ENCODE data around the gene PANX1.

Gene PANX1

GRCh38 chr11:94185416-94186084 is 56.9 kb downstream of the PANX1 start:
- DNase-seq (ENCODE audit: low read depth) = peak; percentile 72

DNA sequence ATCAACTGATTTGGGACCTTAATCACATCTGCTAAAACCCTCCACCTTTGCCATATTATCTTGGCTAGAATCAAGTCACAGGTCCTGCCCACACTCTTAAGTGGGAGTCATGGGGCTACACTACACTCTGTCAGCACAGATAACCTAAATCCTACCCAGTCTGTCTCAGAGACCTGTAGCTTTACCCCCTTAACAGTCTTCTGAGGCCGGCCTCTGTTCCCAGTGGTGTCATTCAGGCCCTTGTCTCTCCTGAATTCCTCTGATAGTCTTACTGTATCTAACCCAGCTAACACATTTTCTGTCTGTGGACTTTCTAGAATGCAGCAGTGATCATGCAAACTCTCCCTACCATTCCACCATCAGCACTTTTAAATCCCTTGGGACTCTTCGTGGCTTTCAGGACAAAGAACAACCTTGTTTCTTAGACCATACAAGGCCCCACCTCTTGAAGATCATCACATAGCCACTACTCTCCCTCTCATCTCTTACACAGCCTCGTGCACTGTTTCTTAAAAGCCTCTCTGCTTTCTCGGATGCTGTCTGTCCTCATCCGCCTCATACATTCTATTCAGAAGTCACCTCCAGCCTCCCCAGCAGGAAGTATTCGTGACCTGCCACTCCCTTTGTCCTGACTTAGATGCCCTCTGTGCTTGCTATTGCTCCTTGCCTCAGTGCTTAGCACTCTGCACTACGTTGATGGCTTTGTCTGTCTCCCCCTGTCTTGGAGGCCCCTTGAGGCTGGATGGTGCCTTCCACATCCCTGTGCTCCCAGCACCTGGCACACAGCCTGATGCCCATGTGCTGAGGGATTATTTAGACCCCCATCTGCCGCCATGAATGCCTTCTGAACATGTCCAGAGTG is 57.9 kb downstream of the PANX1 start:
- DNase-seq (ENCODE audit: low read depth) = no peak

DNA sequence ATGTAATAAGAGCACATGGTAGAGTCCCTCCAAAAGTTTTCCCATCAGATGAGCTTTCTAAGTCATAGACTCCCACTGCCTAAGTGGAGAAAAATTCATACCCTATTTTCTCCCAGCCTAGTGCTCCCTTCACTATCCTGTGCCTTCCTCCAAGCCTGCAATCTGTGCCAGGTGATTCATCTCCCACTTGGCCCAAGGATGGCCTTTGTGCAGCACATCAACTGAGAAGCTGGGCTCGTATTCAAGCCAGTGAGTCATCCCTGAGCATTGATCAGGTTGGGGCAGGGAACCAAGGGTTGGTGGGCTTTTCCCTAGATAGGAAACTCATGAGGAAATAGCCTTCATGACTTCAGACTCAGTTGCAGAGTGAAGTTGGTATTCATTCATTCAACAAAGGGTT is 64.6 kb downstream of the PANX1 start:
- peak; percentile 66 for DNase-seq (ENCODE audit: low read depth)

- DNase-seq (ENCODE audit: low read depth) = no peak
These were observed 66.1 kb downstream of the PANX1 start for GRCh38 chr11:94194712-94195111.

GRCh38 chr11:94196363-94196762 is 67.7 kb downstream of the PANX1 start:
- peak; percentile 14 for DNase-seq (ENCODE audit: low read depth)

- no peak for DNase-seq (ENCODE audit: low read depth)
These were observed 70.1 kb downstream of the PANX1 start for GRCh38 chr11:94198718-94199117.

- DNase-seq (ENCODE audit: low read depth) = peak; percentile 17
These were observed 70.8 kb downstream of the PANX1 start for GRCh38 chr11:94199136-94200130.

DNA sequence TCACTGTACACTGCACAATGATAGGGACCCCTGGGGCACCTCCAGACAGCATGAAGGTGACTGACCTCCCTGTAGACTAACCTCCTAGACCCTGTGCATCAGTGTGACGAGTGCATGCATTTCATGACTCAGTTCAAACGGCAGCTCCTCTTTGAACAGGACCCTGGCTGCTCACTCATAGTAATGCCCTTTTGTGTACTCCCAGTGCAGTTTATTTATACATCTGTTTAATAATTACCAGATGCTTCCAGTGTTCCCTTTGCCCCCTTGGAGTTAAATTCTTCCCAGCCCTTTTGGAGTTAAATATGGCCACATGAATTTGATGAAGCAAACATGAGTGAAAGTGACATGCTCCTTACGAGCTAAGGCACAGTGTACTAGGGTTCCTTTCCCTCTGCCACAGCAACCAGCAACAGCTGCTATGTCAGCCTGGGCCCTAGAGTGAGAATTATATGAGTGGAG is 72.4 kb downstream of the PANX1 start:
- peak; percentile 33 for DNase-seq (ENCODE audit: low read depth)

DNA sequence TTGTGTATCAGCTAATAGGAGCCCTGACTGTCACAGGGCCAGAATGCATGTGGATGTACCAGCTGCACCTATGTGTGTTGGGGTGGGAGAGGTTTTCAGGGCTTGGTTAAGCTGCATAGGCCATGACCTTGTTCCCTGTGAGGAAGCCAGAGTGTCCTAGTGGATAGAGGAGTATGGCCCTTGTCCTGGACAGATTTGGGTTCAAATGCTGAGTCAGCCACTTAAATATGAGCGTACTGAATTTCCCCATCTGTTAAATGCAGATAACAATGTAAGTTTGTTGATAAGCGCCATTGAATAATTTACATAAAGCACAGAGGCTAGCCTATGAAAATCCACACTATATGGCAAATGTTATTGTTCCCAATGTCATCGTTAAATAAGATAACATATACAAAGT is 74.4 kb downstream of the PANX1 start:
- DNase-seq (ENCODE audit: low read depth) = no peak

- DNase-seq (ENCODE audit: low read depth) = no peak
These were observed 82.7 kb downstream of the PANX1 start for GRCh38 chr11:94211261-94211830.

DNA sequence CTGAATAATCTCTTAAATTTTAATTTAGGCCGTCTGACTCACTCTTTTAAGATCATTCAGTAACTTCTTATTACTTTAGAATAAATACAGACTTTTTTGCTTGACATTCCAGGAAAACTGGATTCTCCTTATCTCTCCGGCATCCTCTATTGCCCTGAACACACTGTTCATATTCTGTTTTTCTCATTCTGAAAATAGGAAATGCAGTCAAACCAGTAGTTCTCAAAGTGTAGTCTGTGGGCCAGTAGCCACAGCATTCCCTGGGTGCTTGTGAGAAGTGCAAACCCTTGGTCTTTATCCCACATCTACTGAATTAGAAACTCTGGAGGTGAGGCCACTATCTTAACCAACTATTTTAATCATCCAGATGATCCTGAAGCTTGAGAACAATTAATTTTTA is 84.3 kb downstream of the PANX1 start:
- no peak for DNase-seq (ENCODE audit: low read depth)

- no peak for DNase-seq (ENCODE audit: low read depth)
These were observed 89.1 kb downstream of the PANX1 start for GRCh38 chr11:94217705-94218104.

DNA sequence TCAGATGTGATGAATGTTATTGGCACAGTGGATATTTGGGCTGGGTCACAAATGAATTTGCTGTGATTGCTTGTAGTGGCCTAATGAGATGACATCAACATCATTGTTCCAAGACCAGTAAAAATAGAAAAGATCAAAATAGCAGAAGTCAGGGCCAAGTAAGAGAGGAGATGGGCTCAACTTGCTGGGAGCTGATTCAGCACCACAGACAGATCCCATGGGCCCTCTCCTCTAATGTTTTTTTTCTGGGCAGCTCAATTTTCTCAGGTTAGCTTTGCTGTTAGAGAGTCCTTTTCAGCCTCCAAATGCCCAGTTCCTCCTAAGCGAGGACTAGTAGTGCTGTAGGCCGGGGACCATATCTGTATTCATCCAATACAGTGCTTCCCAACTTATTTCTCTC is 89.7 kb downstream of the PANX1 start:
- no peak for DNase-seq (ENCODE audit: low read depth)

DNA sequence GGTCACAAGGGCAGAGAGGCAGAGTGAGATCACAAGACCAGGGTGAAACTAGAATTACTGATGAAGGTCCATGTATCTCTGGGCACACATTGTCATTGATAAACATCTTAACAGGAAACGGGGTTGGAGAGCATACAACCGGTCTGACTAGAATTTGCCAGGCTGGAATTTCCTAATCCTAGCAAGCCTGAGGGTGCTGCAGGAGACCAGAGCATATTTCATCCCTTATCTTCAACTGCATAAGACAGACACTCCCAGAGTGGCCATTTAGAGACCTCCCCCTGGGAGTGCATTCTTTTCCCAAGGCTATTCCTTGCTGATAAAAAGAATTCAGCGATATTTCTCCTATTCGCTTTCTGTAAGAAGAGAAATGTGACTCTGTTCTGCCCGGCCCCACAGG is 91.1 kb downstream of the PANX1 start:
- no peak for DNase-seq (ENCODE audit: low read depth)

- no peak for DNase-seq (ENCODE audit: low read depth)
These were observed 95.4 kb downstream of the PANX1 start for GRCh38 chr11:94224078-94224477.
